GM12878 (cell line): ENCODE data around the gene LRBA. TPM values are rescaled to one million over a fixed set of nuclear protein-coding genes. Genes with fewer than 3 reads are reported as not detected.

Source experiments
- ATAC-seq: fragments of 200-7000 bp; cut with Tn5 transposase; 3 replicates; pipeline ENCODE4 v1.9.1; 2020; ENCODE audit warnings: mild to moderate bottlenecking, moderate library complexity
- BruUV-seq: library from RNA; stranded (reverse); fragments of 400-500 nt; replicated peaks from 2 replicates; lab custom pipeline; 2021; lab: Mats Ljungman, UMichigan
- CTCF ChIA-PET: fragments of 300-600 bp; sonication (Branson Sonifier 250); formaldehyde crosslinking; extraction: SDS; loops from one replicate; lab custom pipeline; 2021; ENCODE audit warnings: inconsistent platforms; lab: Yijun Ruan, JAX
- POLR2A ChIA-PET: fragments of 350-600 bp; formaldehyde crosslinking; extraction: SDS; loops from one replicate; lab custom pipeline; 2021; ENCODE audit warnings: inconsistent platforms; lab: Charles Lee
- RAD21 ChIA-PET: fragments of 300-600 bp; sonication (Branson Sonifier 250); formaldehyde crosslinking; loops from one replicate; lab custom pipeline; 2023; ENCODE audit warnings: antibody characterized with exemption; ENCODE audit not compliant: unreplicated experiment; lab: Charles Lee
- SMC1A ChIA-PET: fragments of 300-600 bp; sonication (Branson Sonifier 250); formaldehyde crosslinking; loops from one replicate; lab custom pipeline; 2023; ENCODE audit not compliant: unreplicated experiment, uncharacterized antibody; lab: Charles Lee
- DNase-seq: peaks from one replicate; pipeline ENCODE4 v3.0.0-alpha.2; 2011; ENCODE audit warnings: low read depth, low spot score
- FAIRE-seq: peaks from 3 replicates; lab custom pipeline; 2011; peaks lifted over from hg19 to GRCh38; lab: Jason Lieb, UNC
- H2AFZ ChIP-seq: 2 replicates; pipeline ENCODE4 v1.6.0; 2011; ENCODE audit warnings: low read depth, low read length, control low read depth; ENCODE audit not compliant: control insufficient read depth
- H3K27ac ChIP-seq: 2 replicates; pipeline ENCODE4 v1.5.1; 2011; ENCODE audit warnings: control low read depth; ENCODE audit not compliant: control insufficient read depth, insufficient read depth
- H3K27me3 ChIP-seq, 2 experiments: replicated peaks in 1 of 2; 2 replicates each; pipeline versions ENCODE4 v1.6.0 to v1.6.1; 2011; ENCODE audit warnings: low read length in 1 of 2; ENCODE audit not compliant: control insufficient read depth in 2 of 2, insufficient read depth in 2 of 2
- H3K36me3 ChIP-seq, 2 experiments: 2 replicates each; pipeline ENCODE4 v1.5.1; 2011; ENCODE audit warnings: low read length in 1 of 2; ENCODE audit not compliant: control insufficient read depth in 2 of 2, insufficient read depth in 2 of 2
- H3K4me1 ChIP-seq: 2 replicates; pipeline ENCODE4 v1.6.1; 2011; ENCODE audit warnings: mild to moderate bottlenecking, low read length, moderate library complexity, mixed read lengths; ENCODE audit not compliant: control insufficient read depth, insufficient read depth
- H3K4me2 ChIP-seq: 2 replicates; pipeline ENCODE4 v1.6.0; 2011; ENCODE audit warnings: control low read depth; ENCODE audit not compliant: control insufficient read depth, insufficient read depth
- H3K4me3 ChIP-seq: fragments of 200-600 bp; sonication (generic); 2 replicates; pipeline ENCODE4 v1.5.1; 2016
- H3K79me2 ChIP-seq: 2 replicates; pipeline ENCODE4 v1.6.0; 2011; ENCODE audit warnings: low read length; ENCODE audit not compliant: control insufficient read depth, insufficient read depth
- H3K9ac ChIP-seq: 2 replicates; pipeline ENCODE4 v1.8.0; 2011; ENCODE audit warnings: low read length, control low read depth, mixed read lengths; ENCODE audit not compliant: control insufficient read depth, insufficient read depth
- H3K9me3 ChIP-seq: replicated peaks from 3 replicates; pipeline ENCODE4 v1.5.1; 2011; ENCODE audit warnings: mild to moderate bottlenecking, low read length; ENCODE audit not compliant: control insufficient read depth, insufficient read depth
- H4K20me1 ChIP-seq: 2 replicates; pipeline ENCODE4 v1.6.0; 2011; ENCODE audit not compliant: control insufficient read depth, insufficient read depth
- CBX3 ChIP-seq: fragments of 200-600 bp; sonication (generic); IDR thresholded peaks from 2 replicates; pipeline ENCODE4 v1.6.1; 2016; ENCODE audit warnings: low read depth, borderline replicate concordance
- CBX5 ChIP-seq: sonication (generic); IDR thresholded peaks from 2 replicates; pipeline ENCODE4 v1.6.1; 2016; ENCODE audit warnings: low read depth, moderate library complexity, mild to moderate bottlenecking, inconsistent platforms
- RBBP5 ChIP-seq: fragments of 200-600 bp; sonication (generic); conservative IDR thresholded peaks from 2 replicates; pipeline ENCODE4 v1.6.1; 2016
- RELB ChIP-seq: fragments of 450-650 bp; IDR thresholded peaks from 2 replicates; pipeline ENCODE4 v1.6.1; 2017; ENCODE audit warnings: low read depth, mild to moderate bottlenecking, moderate library complexity
- SMARCA5 ChIP-seq: fragments of 450-650 bp; IDR thresholded peaks from 2 replicates; pipeline ENCODE4 v1.6.1; 2017; ENCODE audit warnings: mild to moderate bottlenecking
- SPI1 ChIP-seq: IDR thresholded peaks from 2 replicates; pipeline ENCODE4 v1.6.1; 2011; ENCODE audit warnings: low read depth, mild to moderate bottlenecking, low read length, moderate library complexity, borderline replicate concordance; ENCODE audit not compliant: insufficient read depth
- SREBF2 ChIP-seq: IDR thresholded peaks from 2 replicates; pipeline ENCODE4 v1.6.1; 2012; ENCODE audit warnings: mild to moderate bottlenecking, low read length
- WGBS: methylation state at CpG from one replicate; pipeline ENCODE4 v1.1.6; 2016; ENCODE audit warnings: low lambda C conversion rate; ENCODE audit not compliant: insufficient replicate concordance, insufficient coverage; ENCODE audit errors: missing lambda C conversion rate; 5-methylcytosine and 5-hydroxymethylcytosine counted together
- in situ Hi-C: fragments of 300-500 bp; cut with MboI; formaldehyde crosslinking; loops from 9 replicates; pipeline ENCODE4 v1.14.3; 2018; ENCODE audit warnings: mixed read lengths
- intact Hi-C: fragments of 100-400 bp; cut with micrococcal nuclease; formaldehyde crosslinking; loops from one replicate; pipeline ENCODE4 v1.14.2; 2022; ENCODE audit not compliant: unreplicated experiment
- polyA plus RNA-seq, 11 experiments: library from polyadenylated mRNA; depleted of rRNA in 4 of 11; unstranded in 6 of 11; stranded (reverse) in 5 of 11; fragments of >200 nt; fragmentation: Nextera tagmentation in 4 of 11; fragmentation: Illumina TruSeq in 1 of 11; extraction: Ambion mirVana in 4 of 11; extraction: Trizol in 1 of 11; gene quantifications; 1 replicate in 1 of 11; 2 replicates in 10 of 11; pipeline versions ENCODE4 v1.2.1 to v1.2.3, GENCODE V29; 2011 to 2016; ENCODE audit warnings: inconsistent platforms in 2 of 11, missing spikeins in 2 of 11, low read depth in 1 of 11
- total RNA-seq, 4 experiments: library from RNA; depleted of rRNA in 3 of 4; stranded (reverse); fragments of >200 nt in 3 of 4; fragmentation: Illumina TruSeq in 1 of 4; extraction: Trizol in 1 of 4; gene quantifications; 2 replicates each; pipeline versions ENCODE4 v1.2.1 to v1.2.3, GENCODE V29; 2013 to 2021

The LRBA gene
- total and polyA plus RNA-seq, 10 of the 15 experiments (the other 5 are each of a cell fraction or from before 2014, with no cell fraction given) = 20.3 to 93.4 (median 55.0) TPM

- Histone ChIP-seq H2AFZ (no peak overlapping the region), H4K20me1 (no peaks in the 10 kb centered on the region), H3K27me3 (no peaks in the 10 kb centered on the region; a peak in 1 of 4 replicates), H3K4me1 (no peaks in the 10 kb centered on the region), H3K79me2 (no peaks in the 10 kb centered on the region), H3K9ac (no peak overlapping the region), H3K4me3 (no peak overlapping the region), H3K9me3 (no peaks in the 10 kb centered on the region), H3K4me2 (no peak overlapping the region), H3K27ac (no peak overlapping the region), H3K36me3 (no peaks in the 10 kb centered on the region)
- ChIA-PET RAD21 (no interaction called here), SMC1A (interaction anchor here (0.9 kb wide), 1 partner anchor 619 kb away, joined by 3 read pairs; no protein-coding TSS in a partner anchor), POLR2A (no interaction called here), CTCF (interaction anchor here (1.9 kb wide), 1 partner anchor 619 kb away, joined by 5 read pairs; no protein-coding TSS in a partner anchor)
- intact Hi-C loops = no loop called here
- no peak for DNase-seq
- in situ Hi-C loops = no loop called here
- no peak for FAIRE-seq
- BruUV-seq = no TSS peak
- TF ChIP-seq RBBP5 (no peak), CBX5 (no peak), RELB (no peak), CBX3 (no peak), SREBF2 (no peak), SPI1 (no peak), SMARCA5 (no peak)
- ATAC-seq = no peak
- WGBS = 77% methylated on average over 4 of the region's 4 CpGs
Measured at GRCh38 chr4:150248181-150248580, 766.9 kb downstream of the LRBA start.
